Sigmoid colon (tissue), 7 donors: Measurements from ENCODE around the gene CCL17. TPM values are rescaled to one million over a fixed set of nuclear protein-coding genes. Genes with fewer than 3 reads are reported as not detected.
A peak's percentile ranks its signal among the peaks of the same experiment; 100 is the strongest.

Source experiments
- DNase-seq: peaks from one replicate; pipeline ENCODE4 v3.0.0-alpha.2; 2019
- H3K27ac ChIP-seq, 4 donors: fragments of 200-600 bp; sonication (generic); one replicate each; pipeline ENCODE4 v1.5.1; 2016 to 2019; ENCODE audit warnings: mild to moderate bottlenecking in 1 of 4
- H3K27me3 ChIP-seq, 3 donors: fragments of 200-600 bp; sonication (generic); one replicate each; pipeline ENCODE4 v1.5.1; 2019; ENCODE audit warnings: mild to moderate bottlenecking in 1 of 3
- H3K36me3 ChIP-seq, 4 donors: fragments of 200-600 bp; sonication (generic); one replicate each; pipeline ENCODE4 v1.5.1; 2016 to 2019
- H3K4me1 ChIP-seq, 4 donors: fragments of 200-600 bp; sonication (generic); one replicate each; pipeline ENCODE4 v1.5.1; 2017 to 2019
- H3K4me3 ChIP-seq, 4 donors: fragments of 200-600 bp; sonication (generic); one replicate each; pipeline ENCODE4 v1.5.1; 2017 to 2019; ENCODE audit warnings: mild to moderate bottlenecking in 2 of 4, moderate library complexity in 1 of 4
- H3K9me3 ChIP-seq, 4 donors: fragments of 200-600 bp in 3 of 4; sonication (generic) in 3 of 4; one replicate each; pipeline versions ENCODE4 v1.5.1 to v1.6.1; 2013 to 2019
- CTCF ChIP-seq, 4 experiments: fragments of 450-650 bp in 3 of 4; fragments of 200-600 bp in 1 of 4; IDR thresholded peaks; one replicate each; pipeline ENCODE4 v1.5.1; 2016 to 2019; ENCODE audit warnings: antibody characterized with exemption in 4 of 4, mild to moderate bottlenecking in 3 of 4, moderate library complexity in 2 of 4
- EP300 ChIP-seq, 4 donors: sonication (generic); formaldehyde crosslinking; IDR thresholded peaks; one replicate each; pipeline ENCODE4 v1.6.1; 2017; ENCODE audit warnings: antibody characterized with exemption in 4 of 4
- POLR2A ChIP-seq, 2 donors: fragments of 450-650 bp; IDR thresholded peaks; one replicate each; pipeline ENCODE4 v1.6.1; 2016; ENCODE audit warnings: antibody characterized with exemption in 2 of 2, mild to moderate bottlenecking in 2 of 2, moderate library complexity in 2 of 2
- POLR2AphosphoS5 ChIP-seq, 4 donors: sonication (generic); formaldehyde crosslinking; IDR thresholded peaks; one replicate each; pipeline ENCODE4 v1.6.1; 2017; ENCODE audit warnings: antibody characterized with exemption in 4 of 4
- WGBS, 2 donors: extraction: QIAGEN DNeasy Blood & Tissue Kit; methylation state at CpG; one replicate each; pipeline ENCODE4 v1.1.7; 2013; 5-methylcytosine and 5-hydroxymethylcytosine counted together
- intact Hi-C: fragments of 100-400 bp; cut with DNase I; formaldehyde crosslinking; loops from one replicate; pipeline ENCODE4 v1.15.1; 2023
- polyA plus RNA-seq, 3 donors: library from polyadenylated mRNA; stranded (reverse); fragments of 200-250 nt; gene quantifications; one replicate each; pipeline ENCODE4 v1.2.3, GENCODE V29; 2013
- total RNA-seq, 4 donors: library from RNA; depleted of rRNA; stranded (reverse); fragments of >200 nt; gene quantifications; one replicate each; pipeline ENCODE4 v1.1.0, GENCODE V29; 2016
- donor health status: healthy with polysubstance abuse.
- donor health status: Bipolar disorder and iron deficiency.
- donor health status: healthy.

The CCL17 gene
- total and polyA plus RNA-seq, 7 donors: 7.6 TPM; not detected in 6

- TF ChIP-seq CTCF (IDR thresholded peaks at IDR 0.05) (no peak), EP300 (IDR thresholded peaks at IDR 0.05) (no peak), POLR2A (IDR thresholded peaks at IDR 0.05) (no peak), POLR2AphosphoS5 (IDR thresholded peaks at IDR 0.05) (no peak)
- peaks cover 0 to 19% (median 14%) of the 10 kb centered on the region in 4 donors for H3K4me1 ChIP-seq
- intact Hi-C loops: no loop called here
- no peak overlapping the region for H3K4me3 ChIP-seq
- no peak for DNase-seq
- H3K27ac ChIP-seq: no peak overlapping the region
- no peaks in the 10 kb centered on the region for H3K9me3 ChIP-seq
- 76 to 87% methylated on average over 5 of the region's 5 CpGs for WGBS, 2 donors
- H3K27me3 ChIP-seq: no peaks in the 10 kb centered on the region
- no peaks in the 10 kb centered on the region for H3K36me3 ChIP-seq
Measured at GRCh38 chr16:57413301-57413730, 8.7 kb downstream of the CCL17 start.

DNA sequence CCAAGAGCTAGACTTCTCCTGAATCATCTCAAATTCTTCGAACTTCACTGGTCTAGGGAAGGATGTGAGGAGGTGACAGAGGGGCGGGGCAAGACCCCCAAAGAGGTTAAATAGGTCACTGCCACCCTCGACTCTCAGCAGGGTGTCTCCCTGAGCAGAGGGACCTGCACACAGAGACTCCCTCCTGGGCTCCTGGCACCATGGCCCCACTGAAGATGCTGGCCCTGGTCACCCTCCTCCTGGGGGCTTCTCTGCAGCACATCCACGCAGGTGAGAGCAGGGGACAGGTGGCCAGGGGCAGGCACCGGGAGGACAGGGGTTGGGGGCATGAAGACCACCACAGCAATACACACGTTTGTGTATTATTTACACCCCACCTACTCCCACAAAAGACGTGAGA lies 9.2 kb downstream of the CCL17 start:
- intact Hi-C loops: no loop called here
- TF ChIP-seq EP300 (IDR thresholded peaks at IDR 0.05) (no peak), CTCF (IDR thresholded peaks at IDR 0.05) (no peak), POLR2AphosphoS5 (IDR thresholded peaks at IDR 0.05) (no peak), POLR2A (IDR thresholded peaks at IDR 0.05) (no peak)
- DNase-seq: no peak
- Histone ChIP-seq H3K4me3 (no peak overlapping the region), H3K36me3 (no peaks in the 10 kb centered on the region), H3K27ac (no peak overlapping the region), H3K9me3 (no peaks in the 10 kb centered on the region), H3K27me3 (no peaks in the 10 kb centered on the region), H3K4me1 (peaks cover 0 to 23% (median 17%) of the 10 kb centered on the region in 4 donors)
- WGBS, 2 donors: 56 to 75% methylated on average over 7 of the region's 7 CpGs

DNA sequence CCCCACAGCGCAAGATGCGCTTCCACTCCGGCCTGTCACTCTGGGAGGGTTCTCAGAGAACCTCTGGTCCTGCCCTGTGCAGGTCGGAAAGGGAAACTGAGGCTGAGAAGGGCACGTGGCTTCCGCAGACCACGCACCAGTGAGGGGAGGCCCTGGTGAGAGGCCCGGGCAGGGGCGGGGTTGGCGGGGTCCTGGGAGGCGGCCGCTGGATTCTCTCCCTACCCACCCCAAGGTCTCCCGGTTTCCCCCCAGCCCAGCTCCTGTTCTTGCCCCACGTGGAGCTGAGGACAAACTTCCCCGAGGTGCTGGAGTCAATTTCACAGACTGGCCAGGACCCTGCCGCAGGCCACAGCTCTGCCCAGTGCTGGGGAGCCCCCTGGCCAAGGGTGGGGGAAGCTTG lies 11.5 kb downstream of the CCL17 start:
- H3K4me1 ChIP-seq: peaks cover 0 to 28% (median 20%) of the 10 kb centered on the region in 4 donors
- DNase-seq: peak; percentile 65
- no peak overlapping the region for H3K4me3 ChIP-seq
- intact Hi-C loops: loop anchor here (5.0 kb wide), 1 partner anchor 334 kb away; no protein-coding TSS in a partner anchor
- no peaks in the 10 kb centered on the region for H3K27me3 ChIP-seq
- WGBS, 2 donors: 87 to 90% methylated on average over 16 of the region's 16 CpGs
- no peak overlapping the region for H3K27ac ChIP-seq
- TF ChIP-seq POLR2A (IDR thresholded peaks at IDR 0.05): no peak
- no peaks in the 10 kb centered on the region for H3K36me3 ChIP-seq
- H3K9me3 ChIP-seq: no peaks in the 10 kb centered on the region

DNA sequence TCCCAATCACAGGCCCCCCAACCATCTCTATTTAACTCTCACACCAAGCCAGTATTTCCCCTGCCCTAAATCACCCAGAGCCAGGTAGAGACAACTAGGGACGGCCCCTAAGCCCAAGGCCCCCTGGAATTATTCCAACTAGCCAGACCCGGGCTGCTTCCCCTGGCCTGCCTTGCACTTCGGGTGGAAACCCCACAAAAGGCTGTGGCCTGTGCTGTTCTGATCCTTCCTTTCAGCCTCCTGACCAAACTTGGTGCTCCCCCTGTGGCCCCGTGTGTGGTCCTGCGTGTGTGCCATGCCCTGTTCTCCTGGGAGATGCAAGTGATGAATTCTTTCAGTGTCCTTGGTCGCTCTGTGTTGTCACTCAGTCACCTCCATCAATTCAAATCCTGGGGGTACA lies 14.9 kb downstream of the CCL17 start:
- no peak for DNase-seq
- Histone ChIP-seq H3K4me3 (no peak overlapping the region), H3K9me3 (no peaks in the 10 kb centered on the region), H3K4me1 (peaks cover 0 to 36% (median 29%) of the 10 kb centered on the region in 4 donors), H3K36me3 (no peaks in the 10 kb centered on the region), H3K27me3 (no peaks in the 10 kb centered on the region), H3K27ac (peak overlapping the region in 2 of 4 donors; percentile 23 to 29)
- TF ChIP-seq CTCF (IDR thresholded peaks at IDR 0.05): no peak
- no peak for TF ChIP-seq POLR2A (IDR thresholded peaks at IDR 0.05)
- TF ChIP-seq EP300 (IDR thresholded peaks at IDR 0.05): no peak
- TF ChIP-seq POLR2AphosphoS5 (IDR thresholded peaks at IDR 0.05): no peak
- intact Hi-C loops: loop anchor here (5.0 kb wide), 1 partner anchor 337 kb away; no protein-coding TSS in a partner anchor
- WGBS, 2 donors: 85% methylated on average over 6 of the region's 6 CpGs

DNA sequence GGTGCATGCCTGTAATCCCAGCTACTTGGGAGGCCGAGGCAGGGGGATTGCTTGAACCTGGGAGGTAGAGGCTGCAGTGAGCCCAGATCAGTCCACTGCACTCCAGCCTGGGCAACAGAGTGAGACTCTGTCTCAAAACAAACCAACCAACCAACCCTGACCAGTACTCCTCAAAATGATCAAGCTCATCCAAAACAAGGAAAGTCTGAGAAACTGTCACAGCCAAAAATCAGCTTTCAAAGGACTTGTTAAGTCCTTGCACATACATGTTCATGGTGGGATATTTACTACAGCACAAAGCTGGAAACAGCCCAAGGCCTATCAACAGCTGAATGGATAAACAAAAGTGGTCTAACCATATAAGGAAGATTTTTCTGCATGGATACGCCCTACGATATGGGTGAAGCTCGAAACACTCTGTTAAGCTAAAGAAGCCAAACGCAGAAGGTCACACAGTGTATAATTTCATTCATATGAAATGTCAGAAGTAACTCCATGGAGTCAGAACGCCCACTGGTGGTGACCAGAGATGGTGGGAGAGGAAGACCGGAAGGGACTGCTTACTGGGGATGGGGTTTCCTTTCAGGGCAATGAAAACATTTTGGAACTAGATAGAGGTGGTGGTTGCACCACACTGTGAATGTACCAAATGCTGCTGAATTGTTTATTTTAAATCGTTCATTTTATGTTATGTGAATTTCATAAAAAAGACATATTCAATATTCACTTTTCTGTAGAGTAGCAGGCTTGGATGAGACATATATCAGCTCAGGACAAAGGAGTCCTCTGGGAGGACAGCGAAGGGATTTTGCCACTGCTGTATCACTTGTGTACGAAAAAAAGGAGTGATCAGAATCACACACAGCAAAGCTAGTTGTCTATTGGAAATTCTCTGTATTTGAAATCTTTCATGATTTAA lies 17.7 kb downstream of the CCL17 start:
- Histone ChIP-seq H3K27me3 (no peaks in the 10 kb centered on the region), H3K9me3 (no peaks in the 10 kb centered on the region), H3K27ac (peak overlapping the region in 2 of 4 donors; percentile 20 to 29), H3K4me1 (peaks cover 0 to 25% (median 19%) of the 10 kb centered on the region in 4 donors), H3K36me3 (peaks cover 0 to 3% (median 0%) of the 10 kb centered on the region in 4 donors), H3K4me3 (no peak overlapping the region)
- DNase-seq: peak; percentile 80
- TF ChIP-seq CTCF (IDR thresholded peaks at IDR 0.05): peak; percentile 19 to 65 (median 50)
- no peak for TF ChIP-seq POLR2AphosphoS5 (IDR thresholded peaks at IDR 0.05)
- 30 to 52% methylated on average over 10 of the region's 10 CpGs for WGBS, 2 donors
- intact Hi-C loops: no loop called here
